GM12873 (cell line): ENCODE results near the gene CTF1.

Source experiments
- CTCF ChIP-seq: IDR thresholded peaks from 2 replicates; pipeline ENCODE4 v1.5.1; 2012; ENCODE audit warnings: low read depth, mild to moderate bottlenecking, moderate library complexity, low read length, control low read depth; ENCODE audit not compliant: insufficient read depth; ENCODE audit errors: missing control alignments

The CTF1 gene

GRCh38 chr16:30882429-30883310 lies 13.7 kb upstream of the CTF1 start:
- TF ChIP-seq CTCF = no peak

- no peak for TF ChIP-seq CTCF
Measured at GRCh38 chr16:30884760-30885159, 11.7 kb upstream of the CTF1 start.

GRCh38 chr16:30885196-30885595 lies 11.2 kb upstream of the CTF1 start:
- no peak for TF ChIP-seq CTCF

- no peak for TF ChIP-seq CTCF
Measured at GRCh38 chr16:30886145-30886544, 10.3 kb upstream of the CTF1 start.

- no peak for TF ChIP-seq CTCF
Measured at GRCh38 chr16:30887927-30888326, 8.5 kb upstream of the CTF1 start.

- no peak for TF ChIP-seq CTCF
Measured at GRCh38 chr16:30888856-30889499, 7.4 kb upstream of the CTF1 start.

- no peak for TF ChIP-seq CTCF
Measured at GRCh38 chr16:30889721-30890120, 6.7 kb upstream of the CTF1 start.
